Ishikawa (cell line): Measurements from ENCODE around the gene DNER.

Source experiments
- NFIC ChIP-seq: IDR thresholded peaks from 2 replicates; pipeline ENCODE4 v1.6.1; 2012
- RAD21 ChIP-seq: IDR thresholded peaks from 2 replicates; pipeline ENCODE4 v1.6.1; 2012; ENCODE audit warnings: low read depth
- TAF1 ChIP-seq: IDR thresholded peaks from 2 replicates; pipeline ENCODE4 v1.6.1; 2012; ENCODE audit warnings: low read depth, mild to moderate bottlenecking
- TF ChIP-seq, protein P1 (sequence below): IDR thresholded peaks from 2 replicates; pipeline ENCODE4 v1.6.1; 2012

DNA sequence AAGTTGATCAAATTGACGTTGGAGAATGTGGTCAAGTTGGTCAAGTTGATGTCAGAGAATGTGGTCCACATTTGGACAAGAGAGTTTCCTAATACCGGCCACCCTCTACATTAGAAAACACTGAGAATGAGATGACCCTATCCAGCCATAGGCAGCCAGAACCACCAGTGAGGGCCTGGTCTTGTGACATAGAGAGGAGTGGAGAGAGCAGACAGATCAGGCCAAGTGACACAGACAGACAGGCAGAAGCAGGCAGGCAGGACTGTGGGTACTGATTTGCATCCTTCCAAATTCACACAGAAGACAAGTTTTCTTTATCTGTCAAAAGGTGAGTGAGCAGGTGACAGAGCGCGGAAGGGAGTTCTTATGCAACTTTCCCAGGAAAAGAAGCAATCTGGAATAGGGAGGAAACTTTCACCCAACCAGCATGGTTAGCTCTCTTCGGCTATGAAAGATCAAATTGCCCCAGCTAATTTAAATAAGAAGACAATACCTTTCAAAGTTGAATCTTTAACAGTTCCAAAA is 334.2 kb downstream of the DNER start:
- TF ChIP-seq NFIC (no peak), TAF1 (no peak), RAD21 (no peak)
- TF ChIP-seq, protein P1, sequence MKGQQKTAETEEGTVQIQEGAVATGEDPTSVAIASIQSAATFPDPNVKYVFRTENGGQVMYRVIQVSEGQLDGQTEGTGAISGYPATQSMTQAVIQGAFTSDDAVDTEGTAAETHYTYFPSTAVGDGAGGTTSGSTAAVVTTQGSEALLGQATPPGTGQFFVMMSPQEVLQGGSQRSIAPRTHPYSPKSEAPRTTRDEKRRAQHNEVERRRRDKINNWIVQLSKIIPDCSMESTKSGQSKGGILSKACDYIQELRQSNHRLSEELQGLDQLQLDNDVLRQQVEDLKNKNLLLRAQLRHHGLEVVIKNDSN, result no peak
